ENCODE measurements around the gene CHID1.

DNA sequence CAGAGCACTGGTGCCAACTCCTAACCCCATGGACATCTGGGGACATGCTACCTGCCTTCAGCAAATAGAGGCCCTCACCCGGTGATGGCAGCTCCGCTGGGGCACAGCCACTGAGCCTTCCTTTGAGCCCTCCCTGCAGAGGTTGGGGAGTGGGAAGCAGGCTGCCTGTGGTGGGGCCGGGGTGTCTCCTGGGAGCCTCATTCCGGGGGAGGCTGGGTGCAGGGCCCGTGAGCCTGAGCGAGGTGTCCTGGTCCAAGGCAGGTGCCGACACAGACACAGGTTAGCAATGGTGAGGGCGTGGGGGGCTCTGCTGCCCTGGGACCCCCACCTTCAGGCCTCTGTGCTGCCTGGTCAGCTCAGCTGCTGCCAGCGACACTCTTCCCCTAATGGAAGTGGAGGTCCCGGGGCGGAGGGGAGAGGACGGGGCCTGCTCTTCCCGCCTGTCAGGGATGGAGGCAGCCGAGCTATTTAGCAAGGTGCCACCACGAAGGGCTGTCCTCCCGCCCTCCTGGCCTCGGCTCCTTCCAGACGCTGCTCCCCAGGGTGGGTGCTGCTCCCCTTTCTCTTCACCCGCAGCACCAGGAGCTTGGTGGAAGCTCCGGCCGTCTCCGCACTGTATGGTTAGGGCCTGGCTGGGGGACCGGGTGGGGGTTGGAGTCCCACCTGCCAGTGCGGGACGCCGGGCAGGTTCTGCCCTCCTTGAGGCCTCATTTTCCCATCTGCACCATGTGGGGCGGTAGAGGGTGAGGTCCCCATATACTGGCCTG lies 56.7 kb downstream of the CHID1 start:
- TF ChIP-seq, protein P1, sequence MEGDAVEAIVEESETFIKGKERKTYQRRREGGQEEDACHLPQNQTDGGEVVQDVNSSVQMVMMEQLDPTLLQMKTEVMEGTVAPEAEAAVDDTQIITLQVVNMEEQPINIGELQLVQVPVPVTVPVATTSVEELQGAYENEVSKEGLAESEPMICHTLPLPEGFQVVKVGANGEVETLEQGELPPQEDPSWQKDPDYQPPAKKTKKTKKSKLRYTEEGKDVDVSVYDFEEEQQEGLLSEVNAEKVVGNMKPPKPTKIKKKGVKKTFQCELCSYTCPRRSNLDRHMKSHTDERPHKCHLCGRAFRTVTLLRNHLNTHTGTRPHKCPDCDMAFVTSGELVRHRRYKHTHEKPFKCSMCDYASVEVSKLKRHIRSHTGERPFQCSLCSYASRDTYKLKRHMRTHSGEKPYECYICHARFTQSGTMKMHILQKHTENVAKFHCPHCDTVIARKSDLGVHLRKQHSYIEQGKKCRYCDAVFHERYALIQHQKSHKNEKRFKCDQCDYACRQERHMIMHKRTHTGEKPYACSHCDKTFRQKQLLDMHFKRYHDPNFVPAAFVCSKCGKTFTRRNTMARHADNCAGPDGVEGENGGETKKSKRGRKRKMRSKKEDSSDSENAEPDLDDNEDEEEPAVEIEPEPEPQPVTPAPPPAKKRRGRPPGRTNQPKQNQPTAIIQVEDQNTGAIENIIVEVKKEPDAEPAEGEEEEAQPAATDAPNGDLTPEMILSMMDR (conservative IDR thresholded peaks at IDR 0.05; ENCODE audit: low read length) = no peak
- no peak for TF ChIP-seq EZH2phosphoT487 (IDR thresholded peaks at IDR 0.05; ENCODE audit: borderline replicate concordance)
